Endothelial cell of umbilical vein (primary cell): ENCODE measurements around the gene CELF2.

ENCODE experiments used
- EZH2 ChIP-seq: IDR thresholded peaks from 2 replicates; pipeline ENCODE4 v1.6.1; 2012; ENCODE audit warnings: borderline replicate concordance, low read depth, mild to moderate bottlenecking, moderate library complexity, low read length, inconsistent platforms; ENCODE audit not compliant: severe bottlenecking
- FOS ChIP-seq: IDR thresholded peaks from 2 replicates; pipeline ENCODE4 v1.6.1; 2011; ENCODE audit warnings: mild to moderate bottlenecking, low read length, moderate library complexity, borderline replicate concordance; ENCODE audit not compliant: insufficient read depth
- POLR2A ChIP-seq: IDR thresholded peaks from 2 replicates; pipeline ENCODE4 v1.6.1; 2012; ENCODE audit warnings: low read depth, mild to moderate bottlenecking, control low read depth, low read length
- POLR2AphosphoS5 ChIP-seq: IDR thresholded peaks from 2 replicates; pipeline ENCODE4 v1.6.1; 2012; ENCODE audit warnings: low read depth, mild to moderate bottlenecking, control low read depth, low read length, moderate library complexity; ENCODE audit not compliant: insufficient read depth
- TF ChIP-seq, protein P1 (sequence below), 2 donors: IDR thresholded peaks; 1 replicate in 1 of 2; 2 replicates in 1 of 2; pipeline ENCODE4 v1.5.1; 2011; ENCODE audit warnings: low read length in 2 of 2, mild to moderate bottlenecking in 2 of 2, moderate library complexity in 2 of 2, control low read depth in 1 of 2, inconsistent platforms in 1 of 2, low read depth in 1 of 2; ENCODE audit not compliant: insufficient read depth in 1 of 2; ENCODE audit errors: extremely low read depth in 1 of 2
- TF ChIP-seq, protein P2 (sequence below): IDR thresholded peaks from 2 replicates; pipeline ENCODE4 v1.6.1; 2011; ENCODE audit not compliant: insufficient read depth, insufficient read length

DNA sequence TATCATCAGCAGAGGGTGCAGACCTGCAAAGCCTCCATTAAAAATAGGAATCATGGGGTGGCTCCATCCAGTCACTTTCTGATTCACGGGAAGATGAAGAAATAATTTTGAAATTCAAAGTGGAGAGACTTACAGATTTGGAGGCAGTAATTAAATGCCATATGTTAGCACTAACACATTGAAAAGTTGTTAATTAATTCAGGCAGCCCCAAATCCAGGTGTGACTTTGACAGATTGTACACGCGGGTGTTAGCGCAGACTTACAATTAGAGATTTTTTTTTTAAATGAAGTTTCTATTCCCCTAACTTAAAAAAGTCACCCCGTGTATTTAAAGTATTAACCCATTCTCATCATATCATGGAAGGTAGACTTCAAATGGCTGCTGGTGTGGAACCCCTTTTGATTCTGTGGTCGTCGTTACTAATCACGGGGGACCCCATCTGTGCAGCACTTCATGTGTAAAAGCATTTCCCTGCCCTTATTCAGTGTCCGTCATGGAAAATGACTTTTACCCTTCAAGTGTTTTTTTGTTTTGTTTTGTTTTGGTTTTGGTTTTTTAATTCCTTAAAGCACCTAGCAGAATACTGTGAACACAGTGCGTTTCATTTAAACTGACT lies 235.8 kb downstream of the CELF2 start:
- TF ChIP-seq, protein P1, sequence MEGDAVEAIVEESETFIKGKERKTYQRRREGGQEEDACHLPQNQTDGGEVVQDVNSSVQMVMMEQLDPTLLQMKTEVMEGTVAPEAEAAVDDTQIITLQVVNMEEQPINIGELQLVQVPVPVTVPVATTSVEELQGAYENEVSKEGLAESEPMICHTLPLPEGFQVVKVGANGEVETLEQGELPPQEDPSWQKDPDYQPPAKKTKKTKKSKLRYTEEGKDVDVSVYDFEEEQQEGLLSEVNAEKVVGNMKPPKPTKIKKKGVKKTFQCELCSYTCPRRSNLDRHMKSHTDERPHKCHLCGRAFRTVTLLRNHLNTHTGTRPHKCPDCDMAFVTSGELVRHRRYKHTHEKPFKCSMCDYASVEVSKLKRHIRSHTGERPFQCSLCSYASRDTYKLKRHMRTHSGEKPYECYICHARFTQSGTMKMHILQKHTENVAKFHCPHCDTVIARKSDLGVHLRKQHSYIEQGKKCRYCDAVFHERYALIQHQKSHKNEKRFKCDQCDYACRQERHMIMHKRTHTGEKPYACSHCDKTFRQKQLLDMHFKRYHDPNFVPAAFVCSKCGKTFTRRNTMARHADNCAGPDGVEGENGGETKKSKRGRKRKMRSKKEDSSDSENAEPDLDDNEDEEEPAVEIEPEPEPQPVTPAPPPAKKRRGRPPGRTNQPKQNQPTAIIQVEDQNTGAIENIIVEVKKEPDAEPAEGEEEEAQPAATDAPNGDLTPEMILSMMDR (IDR thresholded peaks at IDR 0.05; ENCODE audit: extremely low read depth in 1 of 2, insufficient read depth in 1 of 2, low read depth in 1 of 2, low read length in 2 of 2) = no peak
- no peak for TF ChIP-seq POLR2AphosphoS5
- TF ChIP-seq, protein P2, sequence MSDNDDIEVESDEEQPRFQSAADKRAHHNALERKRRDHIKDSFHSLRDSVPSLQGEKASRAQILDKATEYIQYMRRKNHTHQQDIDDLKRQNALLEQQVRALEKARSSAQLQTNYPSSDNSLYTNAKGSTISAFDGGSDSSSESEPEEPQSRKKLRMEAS = no peak
- no peak for TF ChIP-seq EZH2
- no peak for TF ChIP-seq POLR2A
- no peak for TF ChIP-seq FOS
